ENCODE results near the gene CD55.

Gene CD55

DNA sequence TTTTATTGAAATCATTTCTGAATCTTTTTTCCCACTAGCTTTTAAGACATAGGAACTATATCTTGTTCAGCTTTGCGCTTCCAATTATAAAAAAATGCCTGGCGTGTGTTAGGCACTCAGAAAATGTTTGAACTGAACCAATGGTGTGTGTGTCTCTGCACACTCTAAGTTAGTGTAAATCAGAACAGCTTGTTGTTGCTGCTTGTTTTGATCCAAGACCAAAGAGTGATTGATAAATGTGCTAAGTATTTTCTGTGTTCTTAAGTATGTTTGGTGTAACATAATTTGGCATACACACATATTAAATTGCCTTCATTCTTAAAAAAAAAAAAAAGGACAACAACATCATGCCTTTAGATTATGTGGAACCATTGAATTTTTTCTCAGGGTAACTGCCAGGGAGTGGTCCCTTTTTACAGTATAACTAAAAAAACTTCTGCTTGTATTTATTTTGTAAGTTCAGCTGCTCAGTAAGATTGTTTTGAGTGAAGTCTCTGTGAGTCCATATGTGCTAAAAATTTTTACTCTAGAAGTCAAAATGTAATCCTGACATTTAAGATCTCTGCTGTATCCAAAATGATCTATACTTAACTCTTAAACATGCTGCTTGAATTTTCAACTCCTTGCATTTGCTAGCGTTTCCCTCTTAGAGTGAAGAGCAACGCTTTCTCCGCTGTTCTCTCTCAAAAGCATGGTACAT is 8.7 kb downstream of the CD55 start:
- DNase-seq (ENCODE audit: low read depth): no peak

DNA sequence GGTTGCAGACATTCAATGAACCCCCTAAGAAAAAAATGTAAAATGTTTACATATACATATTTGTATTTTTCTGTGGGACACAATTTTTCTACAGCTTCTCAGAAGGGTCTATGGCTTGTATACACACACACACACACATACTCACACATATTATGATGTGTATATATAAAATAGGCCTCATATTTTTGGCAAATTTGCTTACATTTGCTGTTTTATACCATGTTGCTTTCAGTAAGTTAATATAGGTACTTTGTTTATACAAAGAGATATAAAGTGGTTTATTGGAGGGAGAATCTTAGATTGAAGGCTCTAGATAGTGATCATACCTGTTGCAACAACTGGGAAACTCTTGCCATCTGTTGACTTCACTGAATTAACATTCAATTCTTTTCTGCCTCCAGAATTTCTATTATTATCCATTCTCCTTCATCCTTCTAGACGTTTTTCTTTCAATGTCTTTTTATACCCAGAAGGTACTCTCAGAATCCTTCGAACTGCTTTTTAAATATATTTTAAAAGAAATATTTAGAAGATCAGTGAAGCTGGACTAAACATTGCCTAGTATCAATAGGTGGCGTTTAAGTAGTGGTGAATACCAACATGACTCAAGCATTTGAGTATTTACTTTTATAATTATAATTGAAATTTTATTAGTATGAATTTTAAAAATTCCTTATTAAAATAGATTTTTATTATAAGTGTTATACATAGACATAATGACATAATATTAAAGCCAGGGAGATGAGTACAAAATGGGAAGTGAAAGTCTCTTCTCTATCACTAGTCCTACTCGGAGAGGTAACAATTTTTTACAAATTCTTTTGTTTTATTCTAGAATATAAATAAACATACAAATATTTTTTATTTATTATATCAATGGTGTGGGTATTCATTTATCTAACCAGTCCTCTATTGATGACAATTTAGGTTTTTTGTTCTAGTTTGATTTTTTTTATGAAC is 10.2 kb downstream of the CD55 start:
- no peak for DNase-seq (ENCODE audit: low read depth)

DNA sequence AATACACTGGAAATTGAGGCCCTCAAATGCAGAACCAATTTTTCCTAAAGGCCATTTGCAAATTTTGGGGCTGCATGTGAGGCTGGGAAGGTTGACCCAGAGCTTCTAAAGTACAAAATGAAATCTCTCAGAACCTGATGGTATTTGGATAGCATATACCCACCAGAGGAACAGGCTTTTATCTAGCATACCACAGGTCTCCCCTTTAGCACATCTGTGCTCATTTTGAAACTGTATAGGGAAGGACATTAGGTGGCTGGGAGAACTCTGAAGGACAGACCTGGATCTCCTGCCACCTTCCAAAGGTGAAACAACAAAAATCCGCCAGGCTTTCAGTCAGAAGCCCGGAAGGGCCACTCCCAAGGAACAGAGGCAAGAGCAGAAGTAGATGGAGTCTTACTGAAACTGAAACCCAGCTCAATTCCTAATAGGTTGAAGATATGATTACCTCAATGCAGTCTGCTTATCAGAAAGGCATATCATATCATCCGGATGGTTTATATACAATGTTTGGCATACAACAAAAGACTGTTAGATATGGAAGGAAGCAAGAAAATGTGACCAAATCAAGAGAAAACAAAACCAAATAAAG is 11.6 kb downstream of the CD55 start:
- no peak for DNase-seq (ENCODE audit: low read depth)

GRCh38 chr1:207333620-207334019 is 12.1 kb downstream of the CD55 start:
- DNase-seq (ENCODE audit: low read depth): no peak

GRCh38 chr1:207334337-207334736 is 12.9 kb downstream of the CD55 start:
- no peak for DNase-seq (ENCODE audit: low read depth)

DNA sequence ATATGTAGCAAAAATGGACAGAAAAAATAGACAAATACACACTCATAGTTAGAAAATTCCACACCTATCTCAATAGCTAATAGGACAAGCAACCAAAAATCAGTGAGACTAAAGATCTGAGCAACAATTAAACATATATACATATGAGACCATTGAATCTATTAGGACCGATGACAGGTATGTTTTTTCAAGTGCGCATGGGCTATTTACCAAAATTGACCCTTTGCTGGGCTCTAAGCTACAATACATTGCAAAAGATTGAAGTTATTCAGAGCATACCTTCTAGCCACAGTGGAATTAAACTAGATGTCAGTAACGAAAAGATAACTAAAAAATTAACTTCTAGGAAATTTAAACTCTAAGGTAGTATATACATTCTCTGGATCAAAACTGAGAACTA is 13.7 kb downstream of the CD55 start:
- DNase-seq (ENCODE audit: low read depth): no peak

DNA sequence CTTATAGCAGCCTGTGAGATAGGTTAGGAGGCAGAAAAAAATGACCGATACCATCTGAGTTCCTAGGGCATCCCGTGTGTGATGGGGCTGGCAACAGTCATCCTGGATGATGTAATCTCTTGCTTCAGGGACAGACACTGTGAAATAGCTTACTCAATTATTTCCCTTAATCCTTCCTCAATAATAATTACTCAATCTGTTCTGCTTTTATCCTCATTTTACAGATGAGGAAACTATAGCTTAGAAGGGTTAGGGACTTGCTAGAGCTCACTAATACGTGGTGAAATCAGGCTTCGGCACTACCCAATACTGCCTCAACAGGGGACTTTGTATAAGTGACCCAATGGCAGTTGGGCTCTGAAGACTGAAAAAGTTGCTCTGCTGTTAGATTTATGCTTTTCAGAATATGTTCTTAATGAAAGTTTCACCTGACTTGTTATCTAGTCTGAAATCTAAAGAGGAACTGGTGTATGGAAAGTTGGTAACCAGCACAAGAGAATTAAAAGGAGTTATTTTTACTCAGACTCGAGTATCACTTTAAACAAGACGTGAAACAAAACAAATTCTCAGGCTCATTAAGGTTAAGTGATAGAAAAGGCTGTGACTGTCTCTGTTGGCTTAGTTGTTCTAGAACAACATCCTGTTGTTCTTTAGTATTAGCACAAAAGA is 14.4 kb downstream of the CD55 start:
- DNase-seq (ENCODE audit: low read depth): no peak

DNA sequence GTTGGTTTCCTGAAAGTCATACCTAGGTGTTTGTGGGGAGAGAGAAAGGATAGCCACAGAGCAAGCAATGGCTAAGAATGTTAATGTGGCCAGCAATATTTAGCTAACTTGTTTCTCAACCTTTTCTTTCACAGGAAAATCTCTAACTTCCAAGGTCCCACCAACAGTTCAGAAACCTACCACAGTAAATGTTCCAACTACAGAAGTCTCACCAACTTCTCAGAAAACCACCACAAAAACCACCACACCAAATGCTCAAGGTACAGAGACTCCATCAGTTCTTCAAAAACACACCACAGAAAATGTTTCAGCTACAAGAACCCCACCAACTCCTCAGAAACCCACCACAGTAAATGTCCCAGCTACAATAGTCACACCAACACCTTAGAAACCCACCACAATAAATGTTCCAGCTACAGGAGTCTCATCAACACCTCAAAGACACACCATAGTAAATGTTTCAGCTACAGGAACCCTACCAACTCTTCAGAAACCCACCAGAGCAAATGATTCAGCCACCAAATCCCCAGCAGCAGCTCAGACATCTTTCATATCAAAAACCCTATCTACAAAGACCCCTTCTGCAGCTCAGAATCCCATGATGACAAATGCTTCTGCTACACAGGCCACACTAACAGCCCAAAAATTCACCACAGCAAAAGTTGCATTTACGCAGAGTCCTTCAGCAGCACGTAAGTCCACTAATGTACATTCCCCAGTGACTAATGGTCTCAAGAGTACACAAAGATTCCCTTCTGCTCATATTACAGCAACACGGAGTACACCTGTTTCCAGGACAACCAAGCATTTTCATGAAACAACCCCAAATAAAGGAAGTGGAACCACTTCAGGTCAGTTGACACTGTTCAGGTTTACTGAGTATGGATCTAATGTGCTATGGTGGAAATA is 15.3 kb downstream of the CD55 start:
- DNase-seq (ENCODE audit: low read depth): no peak

GRCh38 chr1:207342332-207342731 is 20.9 kb downstream of the CD55 start:
- no peak for DNase-seq (ENCODE audit: low read depth)

- no peak for DNase-seq (ENCODE audit: low read depth)
Observed at GRCh38 chr1:207343675-207344074, 22.2 kb downstream of the CD55 start.

- no peak for DNase-seq (ENCODE audit: low read depth)
Observed at GRCh38 chr1:207344221-207344620, 22.7 kb downstream of the CD55 start.

- no peak for DNase-seq (ENCODE audit: low read depth)
Observed at GRCh38 chr1:207345644-207346477, 24.4 kb downstream of the CD55 start.

- no peak for DNase-seq (ENCODE audit: low read depth)
Observed at GRCh38 chr1:207346513-207346912, 25.0 kb downstream of the CD55 start.

DNA sequence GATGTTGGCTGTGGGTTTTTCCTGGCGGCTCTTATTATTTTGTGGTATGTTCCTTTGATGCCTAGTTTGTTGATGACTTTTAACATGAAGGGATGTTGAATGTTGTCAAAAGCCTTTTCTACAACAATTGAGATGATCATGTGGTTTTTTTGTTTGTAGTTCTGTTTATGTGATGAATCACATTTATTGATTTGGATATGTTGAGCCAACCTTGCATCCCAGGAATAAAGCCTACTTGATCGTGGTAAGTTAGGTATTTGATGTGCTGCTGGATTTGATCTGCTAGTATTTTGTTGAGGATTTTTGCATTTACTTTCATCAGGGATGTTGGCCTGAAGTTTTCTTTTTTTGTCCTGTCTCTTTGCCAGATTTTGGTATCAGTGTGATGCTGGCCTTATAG is 28.5 kb downstream of the CD55 start:
- DNase-seq (ENCODE audit: low read depth): no peak

DNA sequence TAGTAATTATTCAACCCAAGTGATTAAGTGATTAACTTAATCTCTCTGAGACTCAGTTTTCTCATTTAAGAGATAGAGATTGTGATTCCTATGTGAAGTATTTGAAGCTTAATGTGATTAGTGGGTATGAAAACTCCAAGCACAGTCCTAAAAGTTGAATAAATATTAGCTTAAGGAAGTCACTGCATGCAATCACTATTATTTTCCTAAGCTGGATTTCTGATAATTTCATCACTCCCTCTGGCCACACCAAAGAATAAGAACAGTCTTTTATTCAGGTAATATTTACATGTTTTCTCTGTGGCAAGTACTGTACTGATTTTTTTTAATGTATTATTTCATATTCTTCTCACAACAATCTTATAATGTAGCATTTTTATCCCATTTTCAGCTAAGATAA is 31.1 kb downstream of the CD55 start:
- no peak for DNase-seq (ENCODE audit: low read depth)

DNA sequence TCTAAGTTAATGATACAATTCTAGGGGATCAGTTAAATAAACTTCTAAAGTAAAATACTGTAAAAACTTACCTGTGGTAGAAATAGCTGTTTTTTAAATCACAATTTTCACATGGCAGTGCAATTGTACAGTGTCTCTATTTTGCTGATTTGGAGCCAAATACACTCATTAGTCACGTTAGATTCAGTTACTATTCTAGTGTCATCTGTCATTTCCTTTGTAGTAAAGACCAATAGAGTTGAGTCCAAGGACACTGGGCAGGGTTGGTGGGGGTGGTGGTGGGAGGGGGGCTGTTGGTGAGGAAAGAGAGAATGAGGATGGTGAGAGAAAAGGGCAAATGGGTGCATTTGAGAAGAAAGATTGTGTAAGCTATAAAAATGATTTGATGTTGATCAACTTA is 33.6 kb downstream of the CD55 start:
- no peak for DNase-seq (ENCODE audit: low read depth)

DNA sequence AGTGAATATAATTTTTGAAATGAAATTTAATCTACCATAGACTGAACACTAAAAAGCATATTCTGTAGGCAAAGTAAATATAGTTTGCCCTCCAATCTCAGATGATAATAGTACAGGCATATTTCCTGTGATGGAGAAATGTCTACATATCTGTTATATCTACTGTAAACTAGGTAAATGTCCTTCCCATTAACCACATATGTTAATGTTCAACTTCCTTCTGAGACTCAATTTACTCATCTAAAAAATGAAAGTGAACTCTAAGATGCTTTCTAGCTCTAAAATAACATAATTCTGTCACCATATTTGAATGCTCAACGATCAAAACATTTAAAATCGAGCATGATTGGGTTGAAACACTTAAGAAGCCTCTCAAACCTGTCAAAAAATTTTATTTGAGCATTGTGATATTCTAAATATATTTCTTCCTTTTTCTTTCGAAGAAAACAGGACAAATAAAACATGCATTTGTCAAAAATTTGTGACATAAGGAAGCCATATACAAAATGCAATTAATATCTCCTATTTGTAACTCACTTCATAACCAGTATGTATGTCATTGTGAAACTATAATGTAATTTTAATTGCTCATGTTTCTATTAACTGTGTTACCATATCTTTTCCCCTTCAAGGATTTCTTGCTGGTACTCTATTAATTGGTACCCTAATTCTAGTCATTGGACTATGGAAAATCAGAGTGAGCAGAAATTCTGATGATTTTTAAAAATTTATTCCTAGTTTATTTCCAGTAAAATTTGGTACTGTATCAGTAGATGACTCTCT is 34.2 kb downstream of the CD55 start:
- DNase-seq (ENCODE audit: low read depth): no peak

DNA sequence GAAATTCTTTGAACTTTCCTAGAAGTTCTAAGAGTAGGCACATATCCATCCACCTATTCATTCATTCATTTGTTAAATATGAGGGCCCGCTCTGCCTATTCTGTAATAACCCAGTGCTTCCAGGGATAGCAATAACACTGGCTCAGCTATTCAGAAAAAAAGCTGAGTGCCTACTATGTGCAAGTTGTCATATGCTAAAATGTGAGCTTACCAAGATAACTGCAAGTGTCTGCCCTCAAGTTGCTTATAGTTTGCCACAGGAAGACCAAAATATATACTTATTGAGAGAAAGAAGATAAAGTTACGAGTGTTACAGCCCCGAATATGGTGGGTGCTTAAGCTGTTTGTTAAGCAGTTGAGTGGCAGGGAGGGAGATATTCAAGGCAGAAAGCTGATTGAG is 39.6 kb downstream of the CD55 start:
- no peak for DNase-seq (ENCODE audit: low read depth)

DNA sequence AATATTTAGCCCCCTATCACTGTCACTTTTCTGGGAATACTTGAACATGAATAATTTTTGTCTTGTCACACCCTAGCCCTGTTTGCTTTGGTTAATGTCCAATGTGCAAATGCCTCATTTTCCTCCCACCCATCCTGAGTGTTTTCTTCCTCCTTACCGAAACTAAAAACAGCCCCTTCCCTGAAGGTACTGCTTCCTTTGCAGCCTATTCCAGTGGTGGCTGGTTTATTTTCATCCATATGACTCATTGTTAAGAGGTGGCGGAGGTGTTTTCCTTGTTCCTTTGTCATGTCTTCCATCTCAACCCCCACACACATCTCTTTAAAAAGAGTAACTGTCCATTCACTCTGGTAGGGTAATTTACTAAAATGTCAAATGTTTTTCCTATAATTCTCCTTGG is 40.4 kb downstream of the CD55 start:
- no peak for DNase-seq (ENCODE audit: low read depth)

All from GM04504 (cell line).